ENCODE measurements around the gene GFER. TPM values are rescaled to one million over a fixed set of nuclear protein-coding genes. Genes with fewer than 3 reads are reported as not detected.
A peak's percentile ranks its signal among the peaks of the same experiment; 100 is the strongest.

Gene GFER
- total and polyA plus RNA-seq, 9 of the 15 experiments (the other 6 are each of a cell fraction or from before 2014, with no cell fraction given) = 4.3 to 53.7 (median 19.8) TPM

DNA sequence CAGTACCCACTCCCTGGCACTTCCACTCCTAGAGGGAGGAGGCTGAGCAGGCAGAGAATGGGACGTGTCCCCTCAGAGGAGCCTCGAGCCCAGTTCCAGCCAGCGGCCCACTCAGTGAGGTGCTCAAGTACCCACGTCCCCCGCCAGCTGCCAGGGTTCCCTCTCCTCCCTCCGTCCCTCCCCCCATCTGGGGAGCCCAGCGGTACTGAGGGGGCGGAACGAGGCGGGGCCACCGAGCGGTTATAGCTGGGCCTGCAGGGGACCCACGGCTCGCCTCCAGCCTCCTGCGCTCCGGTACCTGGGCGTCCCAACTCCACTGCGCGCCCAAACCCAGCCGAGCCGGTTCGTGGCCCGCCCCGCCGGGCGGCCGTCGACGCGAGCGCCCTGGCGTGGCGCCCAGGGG lies 35.5 kb downstream of the GFER start, which contains the start of gene NPW:
Gene NPW (plus strand): TSS at position 268 of the 403 bp plus-strand sequence.
- Histone ChIP-seq H4K20me1 (replicated peaks; ENCODE audit: control insufficient read depth, insufficient read depth, low read length) (no peaks in the 10 kb centered on the region), H2AFZ (ENCODE audit: low read depth, low read length) (peak within 1 kb of the TSS; percentile 62; the same call in 1 of the 2 replicates), H3K9me3 (replicated peaks; ENCODE audit: control insufficient read depth, insufficient read depth, low read depth, low read length) (no peaks in the 10 kb centered on the region), H3K36me3 (ENCODE audit: control insufficient read depth, insufficient read depth, low read length) (no peaks in the 10 kb centered on the region), H3K4me3 (peak within 1 kb of the TSS; percentile 11), H3K27ac (ENCODE audit: extremely low read depth, low read depth, low read length) (no peak within 1 kb of the TSS), H3K4me2 (ENCODE audit: insufficient read depth, low read length) (no peak within 1 kb of the TSS), H3K4me1 (replicated peaks in 1 of 2; ENCODE audit: control insufficient read depth in 2 of 2, insufficient read depth in 2 of 2, low read length in 2 of 2) (peaks cover 16 to 61% of the 10 kb centered on the region in 2 experiments; a peak in 4 of 5 replicates), H3K27me3 (ENCODE audit: control insufficient read depth in 2 of 2, insufficient read depth in 2 of 2, low read length in 2 of 2) (no peaks in the 10 kb centered on the region), H3K9ac (ENCODE audit: insufficient read depth in 1 of 2, low read depth in 2 of 2, low read length in 2 of 2) (peak within 1 kb of the TSS in 1 of 2 experiments; percentile 77; a peak in 2 of 4 replicates), H3K79me2 (ENCODE audit: control insufficient read depth, insufficient read depth, low read length) (no peaks in the 10 kb centered on the region), H3K9me1 (ENCODE audit: control insufficient read depth, insufficient read depth, low read length) (no peaks in the 10 kb centered on the region)
- FAIRE-seq = no peak
- in situ Hi-C loops (cut with MboI) (no loop called here), intact Hi-C loops (cut with micrococcal nuclease) (no loop called here)
- ChIA-PET CTCF (ENCODE audit: low intra/inter-chr PET ratio) (no interaction called here), POLR2A (interaction anchor here (0.6 to 1.3 kb wide), 4 partner anchors 16 to 134 kb away, joined by 3 to 4 read pairs (median 4); no protein-coding TSS in a partner anchor)
- peak; percentile 77 for TF ChIP-seq EGR1 (conservative IDR thresholded peaks at IDR 0.05)
- TF ChIP-seq ZNF121 (CRISPR knock-in tag; conservative IDR thresholded peaks at IDR 0.05) = no peak
- 0 out of 2 replicates have a peak, but pooled peaks have one; percentile 4 for TF ChIP-seq POLR2G (IDR thresholded peaks at IDR 0.05; ENCODE audit: low read depth, low read length)
- DNase-seq (ENCODE audit: extremely low read depth in 1 of 4, low spot score in 3 of 4) = peak; percentile 41 to 64 (median 55)
- 41% methylated on average over 12 of the region's 33 CpGs for WGBS (ENCODE audit: insufficient coverage, low coverage, missing lambda C conversion rate)
- BruUV-seq (replicated peaks) = no TSS peak
- no peak for ATAC-seq
